H1 (cell line): ENCODE results near the gene PALD1. TPM values are rescaled to one million over a fixed set of nuclear protein-coding genes. Genes with fewer than 3 reads are reported as not detected.

Source experiments
- CTCF ChIA-PET: fragments of 300-600 bp; sonication (Branson Sonifier 250); formaldehyde crosslinking; loops from one replicate; lab custom pipeline; 2021; ENCODE audit not compliant: partially characterized antibody; lab: Charles Lee
- POLR2A ChIA-PET: fragments of 300-600 bp; sonication (Branson Sonifier 250); formaldehyde crosslinking; loops from one replicate; lab custom pipeline; 2021; ENCODE audit warnings: inconsistent platforms; ENCODE audit not compliant: partially characterized antibody; lab: Charles Lee
- DNase-seq, 2 experiments: peaks; one replicate each; pipeline versions ENCODE4 v3.0.0 to v3.0.0-alpha.2; 2010 to 2022; ENCODE audit warnings: low spot score in 2 of 2, low read depth in 1 of 2, mixed read lengths in 1 of 2
- FAIRE-seq: peaks from 2 replicates; lab custom pipeline; 2011; peaks lifted over from hg19 to GRCh38; lab: Jason Lieb, UNC
- H2AFZ ChIP-seq: 2 replicates; pipeline ENCODE4 v1.8.1; 2012; ENCODE audit warnings: low read length, inconsistent platforms
- H2AK5ac ChIP-seq: 2 replicates; pipeline ENCODE4 v1.6.1; 2013; ENCODE audit warnings: low read depth, low read length
- H2BK120ac ChIP-seq: replicated peaks from 2 replicates; pipeline ENCODE3; 2013; ENCODE audit warnings: low read depth, low read length, inconsistent platforms
- H2BK12ac ChIP-seq: 2 replicates; pipeline ENCODE4 v1.6.1; 2013; ENCODE audit warnings: low read depth, low read length
- H2BK15ac ChIP-seq: 2 replicates; pipeline ENCODE4 v1.6.1; 2013; ENCODE audit warnings: low read length
- H2BK20ac ChIP-seq: 2 replicates; pipeline ENCODE4 v1.6.1; 2013; ENCODE audit warnings: low read length
- H2BK5ac ChIP-seq: 2 replicates; pipeline ENCODE4 v1.6.1; 2013; ENCODE audit warnings: low read depth, low read length
- H3K14ac ChIP-seq: 2 replicates; pipeline ENCODE4 v1.6.1; 2013; ENCODE audit warnings: inconsistent platforms; ENCODE audit not compliant: insufficient read length
- H3K18ac ChIP-seq: 2 replicates; pipeline ENCODE4 v1.6.1; 2013; ENCODE audit warnings: low read length; ENCODE audit errors: extremely low read depth
- H3K23ac ChIP-seq: 2 replicates; pipeline ENCODE4 v1.6.1; 2013; ENCODE audit warnings: inconsistent platforms; ENCODE audit not compliant: insufficient read length
- H3K23me2 ChIP-seq: 2 replicates; pipeline ENCODE4 v1.6.1; 2013; ENCODE audit warnings: low read depth, low read length
- H3K27ac ChIP-seq: 2 replicates; pipeline ENCODE4 v1.6.1; 2011; ENCODE audit warnings: low read depth, low read length, inconsistent platforms
- H3K27me3 ChIP-seq, 4 experiments: replicated peaks in 1 of 4; 1 replicate in 1 of 4; 2 replicates in 3 of 4; pipeline versions ENCODE4 v1.6.1 to v1.8.1; 2011 to 2013; ENCODE audit warnings: low read length in 3 of 4, mild to moderate bottlenecking in 3 of 4, inconsistent platforms in 2 of 4, mixed read lengths in 2 of 4, moderate library complexity in 1 of 4; ENCODE audit not compliant: control insufficient read depth in 3 of 4, insufficient read depth in 3 of 4; ENCODE audit errors: extremely low read depth in 1 of 4
- H3K36me3 ChIP-seq, 4 experiments: 2 replicates each; pipeline versions ENCODE4 v1.6.1 to v1.8.1; 2011 to 2013; ENCODE audit warnings: mild to moderate bottlenecking in 4 of 4, low read length in 3 of 4, moderate library complexity in 2 of 4, control low read depth in 1 of 4, inconsistent platforms in 1 of 4; ENCODE audit not compliant: insufficient read depth in 4 of 4, control insufficient read depth in 2 of 4
- H3K4ac ChIP-seq: replicated peaks from 2 replicates; pipeline ENCODE3; 2013; ENCODE audit warnings: low read length, low read depth, mixed read lengths, inconsistent platforms; ENCODE audit not compliant: insufficient read length
- H3K4me1 ChIP-seq, 4 experiments: replicated peaks in 1 of 4; 1 replicate in 1 of 4; 2 replicates in 3 of 4; pipeline versions ENCODE4 v1.6.1 to v1.8.1; 2011 to 2013; ENCODE audit warnings: low read length in 3 of 4, inconsistent platforms in 2 of 4, mixed read lengths in 1 of 4; ENCODE audit not compliant: insufficient read depth in 4 of 4, control insufficient read depth in 3 of 4
- H3K4me2 ChIP-seq, 2 experiments: 2 replicates each; pipeline versions ENCODE4 v1.6.1 to v1.8.1; 2011 to 2013; ENCODE audit warnings: low read depth in 2 of 2, low read length in 2 of 2, control low read depth in 1 of 2, inconsistent platforms in 1 of 2, mild to moderate bottlenecking in 1 of 2; ENCODE audit not compliant: insufficient read depth in 1 of 2
- H3K4me3 ChIP-seq, 4 experiments: fragments of 200-600, 300-600 bp in 1 of 4; sonication (generic), shearing (Covaris generic), sonication (Bioruptor Twin) in 1 of 4; 2 replicates each; pipeline versions ENCODE4 v1.5.1 to v1.8.1; 2011 to 2016; ENCODE audit warnings: low read length in 4 of 4, low read depth in 3 of 4, control low read depth in 2 of 4, inconsistent platforms in 2 of 4, mild to moderate bottlenecking in 2 of 4, mixed read lengths in 1 of 4, moderate library complexity in 1 of 4; ENCODE audit not compliant: insufficient read depth in 2 of 4; ENCODE audit errors: extremely low read depth in 1 of 4
- H3K56ac ChIP-seq: replicated peaks from 2 replicates; pipeline ENCODE3; 2013; ENCODE audit warnings: low read depth, mild to moderate bottlenecking, mixed read lengths, low read length, inconsistent platforms; ENCODE audit not compliant: insufficient read length
- H3K79me1 ChIP-seq: 2 replicates; pipeline ENCODE4 v1.6.1; 2013; ENCODE audit warnings: low read depth, low read length, control low read depth
- H3K79me2 ChIP-seq, 2 experiments: 2 replicates each; pipeline versions ENCODE4 v1.6.1 to v1.8.1; 2012 to 2013; ENCODE audit warnings: low read length in 2 of 2, mild to moderate bottlenecking in 2 of 2, inconsistent platforms in 1 of 2; ENCODE audit not compliant: insufficient read depth in 2 of 2, control insufficient read depth in 1 of 2
- H3K9ac ChIP-seq, 4 experiments: replicated peaks in 1 of 4; 1 replicate in 1 of 4; 2 replicates in 3 of 4; pipeline versions ENCODE4 v1.6.1 to v1.8.1; 2011 to 2013; ENCODE audit warnings: low read depth in 3 of 4, low read length in 3 of 4, control low read depth in 2 of 4, mild to moderate bottlenecking in 2 of 4, moderate library complexity in 2 of 4, inconsistent platforms in 1 of 4; ENCODE audit errors: extremely low read depth in 1 of 4
- H3K9me3 ChIP-seq, 2 experiments: 2 replicates each; pipeline versions ENCODE4 v1.6.1 to v1.8.1; 2012 to 2013; ENCODE audit warnings: mild to moderate bottlenecking in 2 of 2, moderate library complexity in 2 of 2, control low read depth in 1 of 2, inconsistent platforms in 1 of 2, low read depth in 1 of 2, low read length in 1 of 2, mixed read lengths in 1 of 2; ENCODE audit not compliant: insufficient read depth in 2 of 2
- H4K20me1 ChIP-seq, 2 experiments: replicated peaks in 1 of 2; 2 replicates each; pipeline versions ENCODE3 to v1.8.1; 2011 to 2013; ENCODE audit warnings: inconsistent platforms in 2 of 2, low read length in 2 of 2, mild to moderate bottlenecking in 1 of 2; ENCODE audit not compliant: insufficient read depth in 2 of 2, control insufficient read depth in 1 of 2
- H4K5ac ChIP-seq: 2 replicates; pipeline ENCODE4 v1.6.1; 2013; ENCODE audit warnings: low read length, low read depth, mixed read lengths, inconsistent platforms; ENCODE audit not compliant: insufficient read length
- H4K8ac ChIP-seq: 2 replicates; pipeline ENCODE4 v1.8.0; 2013; ENCODE audit warnings: mild to moderate bottlenecking, moderate library complexity, low read length, inconsistent platforms; ENCODE audit not compliant: insufficient read depth; ENCODE audit errors: extremely low read depth
- H4K91ac ChIP-seq: replicated peaks from 2 replicates; pipeline ENCODE3; 2013; ENCODE audit warnings: low read length, mixed read lengths, inconsistent platforms; ENCODE audit not compliant: insufficient read length
- CBX8 ChIP-seq: fragments of 300-800, 300-1000 bp; sonication (generic); IDR thresholded peaks from 2 replicates; pipeline ENCODE4 v1.7.1; 2016; ENCODE audit warnings: low read depth, low read length, borderline replicate concordance
- FOSL1 ChIP-seq: IDR thresholded peaks from 2 replicates; pipeline ENCODE4 v1.6.1; 2011; ENCODE audit warnings: mild to moderate bottlenecking, low read depth, low read length, moderate library complexity; ENCODE audit not compliant: insufficient read depth
- SIRT6 ChIP-seq: IDR thresholded peaks from one replicate; pipeline ENCODE4 v1.7.1; 2012; ENCODE audit warnings: low read length, inconsistent platforms
- SP4 ChIP-seq: IDR thresholded peaks from 2 replicates; pipeline ENCODE4 v1.6.1; 2012; ENCODE audit warnings: low read length, inconsistent platforms
- TCF12 ChIP-seq: IDR thresholded peaks from 2 replicates; pipeline ENCODE4 v1.6.1; 2011; ENCODE audit warnings: low read depth, mild to moderate bottlenecking, low read length
- WGBS, 2 experiments: shearing (Covaris generic) in 1 of 2; methylation state at CpG; one replicate each; pipeline versions ENCODE4 v1.1.6 to v1.1.7; 2013 to 2015; ENCODE audit warnings: low lambda C conversion rate in 2 of 2, mixed read lengths in 2 of 2, inconsistent platforms in 1 of 2, low coverage in 1 of 2, missing lambda C conversion rate in 1 of 2; ENCODE audit not compliant: insufficient replicate concordance in 2 of 2, insufficient coverage in 1 of 2, insufficient read length in 1 of 2; ENCODE audit errors: extremely low coverage in 1 of 2, missing lambda C conversion rate in 1 of 2; 5-methylcytosine and 5-hydroxymethylcytosine counted together
- polyA plus RNA-seq, 7 experiments: library from polyadenylated mRNA; depleted of rRNA in 3 of 7; stranded (reverse) in 5 of 7; unstranded in 2 of 7; fragments of >200 nt in 5 of 7; fragments of 200-250 nt in 2 of 7; gene quantifications; 1 replicate in 5 of 7; 2 replicates in 1 of 7; 4 replicates in 1 of 7; pipeline versions ENCODE4 v1.2.1 to v1.2.3, GENCODE V29; 2011 to 2013; ENCODE audit warnings: missing spikeins in 2 of 7, mixed read lengths in 2 of 7
- total RNA-seq: library from RNA; stranded (reverse); fragmentation: NEBNext Ultra II Directional; extraction: Animal tissue kit (Norgen Biotek cat#: 25700); gene quantifications from 2 replicates; pipeline ENCODE4 v1.2.1, GENCODE V29; 2021

Gene PALD1
- total and polyA plus RNA-seq, 2 of the 8 experiments (the other 6 are each of a cell fraction or from before 2014, with no cell fraction given): 13.3 to 32.8 TPM

- Histone ChIP-seq H3K9me3 (no peaks in the 10 kb centered on the region), H3K23me2 (no peaks in the 10 kb centered on the region), H3K14ac (no peak overlapping the region), H4K5ac (no peak overlapping the region), H2BK120ac (no peak overlapping the region), H3K56ac (no peak overlapping the region), H3K4me1 (no peaks in the 10 kb centered on the region; a peak in 1 of 7 replicates), H2BK12ac (no peak overlapping the region), H3K23ac (no peak overlapping the region), H4K8ac (no peak overlapping the region), H3K9ac (no peak overlapping the region), H3K79me1 (no peaks in the 10 kb centered on the region; the same call in 1 of the 2 replicates), H3K79me2 (no peaks in the 10 kb centered on the region), H2AK5ac (no peak overlapping the region), H3K27me3 (no peaks in the 10 kb centered on the region), H2BK20ac (no peak overlapping the region), H3K18ac (no peak overlapping the region), H3K36me3 (peaks cover 0 to 4% (median 1%) of the 10 kb centered on the region in 4 experiments; a peak in 1 of 8 replicates), H2AFZ (no peak overlapping the region), H4K91ac (no peak overlapping the region), H2BK15ac (no peak overlapping the region), H3K4me3 (no peak overlapping the region), H3K4me2 (no peak overlapping the region), H3K4ac (no peak overlapping the region), H2BK5ac (no peak overlapping the region), H4K20me1 (no peaks in the 10 kb centered on the region), H3K27ac (no peak overlapping the region)
- no peak for TF ChIP-seq SIRT6
- TF ChIP-seq FOSL1: no peak
- TF ChIP-seq CBX8: no peak
- TF ChIP-seq TCF12: no peak
- TF ChIP-seq SP4: no peak
- FAIRE-seq (no peak), DNase-seq (no peak)
- ChIA-PET POLR2A (no interaction called here), CTCF (interaction anchor here (0.6 to 26.8 kb wide), 18 partner anchors 8 to 327 kb away, joined by 3 to 908 read pairs (median 4); partner anchors contain the start of genes PALD1 and SGPL1)
- WGBS, 2 experiments: 70% methylated on average over 2 of the region's 2 CpGs; no CpG with 5 or more reads in 1 of the 2 experiments
These were observed 72.9 kb downstream of the PALD1 start for GRCh38 chr10:70551466-70551865.
